Cardiac muscle cell (in vitro differentiated cells and primary cell): Measurements from ENCODE around the gene STAG3. TPM values are rescaled to one million over a fixed set of nuclear protein-coding genes. Genes with fewer than 3 reads are reported as not detected.
"Not testable (repeated sequence)": the region's sequence is repeated elsewhere in the genome, so short reads cannot be mapped to it uniquely, and the experiment has no call there.

Experiments used
- DNase-seq, 2 donors: peaks; one replicate each; pipeline versions ENCODE4 v3.0.0 to v3.0.0-alpha.2; 2010 to 2017; ENCODE audit warnings: low read depth in 1 of 2, low spot score in 1 of 2
- H3K27ac ChIP-seq: fragments of 200-600 bp; sonication (generic); 2 replicates; pipeline ENCODE4 v1.5.1; 2016
- H3K27me3 ChIP-seq: fragments of 200-600 bp; sonication (generic); 2 replicates; pipeline ENCODE4 v1.6.0; 2016; ENCODE audit warnings: control low read depth
- H3K36me3 ChIP-seq: fragments of 200-600 bp; sonication (generic); 2 replicates; pipeline ENCODE4 v1.5.1; 2016; ENCODE audit warnings: control low read depth
- H3K4me1 ChIP-seq: fragments of 200-600 bp; sonication (generic); 2 replicates; pipeline ENCODE4 v1.8.1; 2017; ENCODE audit warnings: low read depth, mild to moderate bottlenecking, mixed run types
- H3K4me3 ChIP-seq: fragments of 200-600 bp; sonication (generic); 2 replicates; pipeline ENCODE4 v1.5.1; 2016; ENCODE audit warnings: mild to moderate bottlenecking
- H3K9me3 ChIP-seq: fragments of 200-600 bp; sonication (generic); 2 replicates; pipeline ENCODE4 v1.5.1; 2017; ENCODE audit warnings: low read depth, mild to moderate bottlenecking, control low read depth
- polyA plus RNA-seq: library from polyadenylated mRNA; unstranded; fragments of >200 nt; fragmentation: Nextera tagmentation; extraction: Ambion mirVana; gene quantifications from 2 replicates; pipeline ENCODE4 v1.2.1, GENCODE V29; 2016
- total RNA-seq: library from RNA; depleted of rRNA; stranded (reverse); fragments of >200 nt; gene quantifications from 2 replicates; pipeline ENCODE4 v1.2.3, GENCODE V29; 2016
- TF ChIP-seq, protein P1 (sequence below): IDR thresholded peaks from 2 replicates; pipeline ENCODE4 v1.5.1; 2012; ENCODE audit warnings: low read depth, mild to moderate bottlenecking, low read length

STAG3 gene
- total and polyA plus RNA-seq, 2 experiments from 2014 or later: 2.0 to 5.8 TPM

DNA sequence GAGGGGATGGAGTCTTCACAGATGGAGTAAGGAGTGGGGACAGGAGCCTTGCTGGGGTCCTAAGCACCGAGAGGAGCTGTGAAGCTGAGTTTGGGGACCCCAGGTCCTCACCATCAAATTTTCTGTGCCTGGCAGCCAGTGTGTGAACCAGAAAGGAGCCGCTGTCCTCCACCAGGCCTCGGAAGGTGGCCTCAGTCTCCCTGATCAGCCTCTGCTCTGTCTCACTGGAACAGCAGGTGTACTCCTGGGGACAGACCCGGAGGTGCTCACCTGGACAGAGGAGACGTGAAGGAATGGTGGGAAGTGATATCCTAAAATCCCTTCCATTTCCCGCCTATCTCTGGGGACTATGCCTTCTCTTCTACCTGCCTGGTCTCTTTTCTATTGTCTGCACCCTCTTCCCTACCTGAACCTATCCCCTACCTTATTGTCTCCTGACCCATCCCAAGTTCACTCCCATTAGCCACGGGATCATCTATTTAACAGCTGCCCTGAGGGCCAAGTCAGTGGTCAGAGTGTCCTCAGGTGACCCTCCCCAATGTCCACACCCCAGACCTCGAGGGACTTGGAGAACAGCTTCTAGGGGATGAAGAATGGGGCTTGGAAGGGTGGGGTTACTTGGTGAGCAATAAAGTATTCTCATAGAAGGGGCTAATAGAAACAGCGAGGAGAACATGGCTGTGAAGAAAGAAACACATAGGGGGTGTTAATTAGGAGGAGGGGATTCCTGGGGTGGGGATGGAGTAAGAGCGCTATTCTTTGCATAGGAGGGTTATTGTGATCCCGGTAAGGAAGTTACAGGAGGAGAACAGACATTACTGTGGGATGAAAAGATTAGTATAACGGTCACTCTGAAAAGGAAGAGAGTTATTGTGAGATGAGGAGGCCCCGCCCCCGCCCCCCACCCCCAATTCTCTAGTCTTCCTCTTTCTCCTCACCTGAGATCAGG, 1.3 kb upstream of the STAG3 start:
- H3K27ac ChIP-seq: no peak overlapping the region
- peaks cover 7% of the 10 kb centered on the region for H3K27me3 ChIP-seq
- H3K9me3 ChIP-seq: no peaks in the 10 kb centered on the region
- peak overlapping the region; percentile 84 for H3K4me3 ChIP-seq
- TF ChIP-seq, protein P1, sequence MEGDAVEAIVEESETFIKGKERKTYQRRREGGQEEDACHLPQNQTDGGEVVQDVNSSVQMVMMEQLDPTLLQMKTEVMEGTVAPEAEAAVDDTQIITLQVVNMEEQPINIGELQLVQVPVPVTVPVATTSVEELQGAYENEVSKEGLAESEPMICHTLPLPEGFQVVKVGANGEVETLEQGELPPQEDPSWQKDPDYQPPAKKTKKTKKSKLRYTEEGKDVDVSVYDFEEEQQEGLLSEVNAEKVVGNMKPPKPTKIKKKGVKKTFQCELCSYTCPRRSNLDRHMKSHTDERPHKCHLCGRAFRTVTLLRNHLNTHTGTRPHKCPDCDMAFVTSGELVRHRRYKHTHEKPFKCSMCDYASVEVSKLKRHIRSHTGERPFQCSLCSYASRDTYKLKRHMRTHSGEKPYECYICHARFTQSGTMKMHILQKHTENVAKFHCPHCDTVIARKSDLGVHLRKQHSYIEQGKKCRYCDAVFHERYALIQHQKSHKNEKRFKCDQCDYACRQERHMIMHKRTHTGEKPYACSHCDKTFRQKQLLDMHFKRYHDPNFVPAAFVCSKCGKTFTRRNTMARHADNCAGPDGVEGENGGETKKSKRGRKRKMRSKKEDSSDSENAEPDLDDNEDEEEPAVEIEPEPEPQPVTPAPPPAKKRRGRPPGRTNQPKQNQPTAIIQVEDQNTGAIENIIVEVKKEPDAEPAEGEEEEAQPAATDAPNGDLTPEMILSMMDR: no peak
- H3K4me1 ChIP-seq: no peaks in the 10 kb centered on the region
- H3K36me3 ChIP-seq: no peaks in the 10 kb centered on the region
- DNase-seq: no peak

DNA sequence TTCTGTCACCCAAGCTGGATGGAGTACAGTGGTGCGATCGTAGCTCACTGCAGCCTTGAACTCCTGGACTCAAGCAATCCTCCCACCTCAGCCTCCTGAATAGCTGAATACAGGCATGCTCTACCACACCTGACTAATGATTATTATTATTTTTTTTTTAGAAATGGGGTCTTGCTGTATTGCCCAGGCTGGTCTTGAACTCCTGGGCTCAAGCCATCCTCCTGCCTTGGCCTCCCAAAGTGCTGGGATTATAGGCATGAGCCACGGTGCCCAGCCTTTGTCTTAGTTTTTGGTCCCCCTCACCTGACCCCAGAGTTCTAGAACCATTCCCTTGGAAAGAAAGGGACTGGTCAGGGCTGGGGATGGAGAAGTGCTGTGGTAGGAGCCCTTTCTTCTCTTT, 2.4 kb downstream of the STAG3 start:
- not testable (repeated sequence) for H3K4me3 ChIP-seq, H3K4me1 ChIP-seq, H3K36me3 ChIP-seq, H3K27me3 ChIP-seq, DNase-seq, H3K9me3 ChIP-seq, H3K27ac ChIP-seq

DNA sequence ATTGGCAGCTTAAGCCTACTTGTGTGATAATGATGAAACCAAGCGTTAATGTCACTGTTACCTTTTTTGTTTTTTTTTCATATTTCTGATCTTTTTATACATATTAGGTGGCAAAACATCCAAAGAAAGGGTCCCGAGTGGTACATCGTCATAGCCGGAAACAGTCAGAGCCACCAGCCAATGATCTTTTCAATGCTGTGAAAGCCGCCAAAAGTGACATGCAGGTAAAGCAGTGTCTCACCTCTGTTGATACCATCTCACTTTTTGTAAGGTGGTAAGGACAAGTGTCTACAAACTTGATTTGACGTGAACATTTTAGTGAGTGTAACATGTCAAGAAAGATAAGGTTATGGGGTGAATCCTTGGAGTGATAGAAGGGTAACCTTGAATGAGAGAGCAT, 4.9 kb downstream of the STAG3 start:
- H3K9me3 ChIP-seq, H3K27me3 ChIP-seq, H3K4me1 ChIP-seq, H3K4me3 ChIP-seq, H3K36me3 ChIP-seq, H3K27ac ChIP-seq, DNase-seq: not testable (repeated sequence)

DNA sequence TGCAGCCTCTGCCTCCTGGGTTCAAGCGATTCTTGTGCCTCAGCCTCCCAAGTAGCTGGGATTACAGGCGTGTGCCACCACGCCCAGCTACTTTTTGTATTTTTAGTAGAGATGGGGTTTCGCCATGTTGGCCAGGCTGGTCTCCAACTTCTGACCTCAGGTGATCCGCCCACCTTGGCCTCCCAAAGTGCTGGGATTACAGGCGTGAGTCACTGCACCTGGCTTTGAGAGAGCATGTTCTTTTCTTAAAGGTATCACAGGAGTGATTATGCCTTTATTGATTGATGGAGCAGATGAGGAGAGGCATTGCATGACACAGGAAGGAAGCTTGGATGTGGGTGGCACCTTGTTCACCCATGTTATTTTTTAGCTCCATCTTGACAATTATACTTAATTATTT, 5.4 kb downstream of the STAG3 start:
- DNase-seq, H3K4me3 ChIP-seq, H3K36me3 ChIP-seq, H3K4me1 ChIP-seq, H3K27ac ChIP-seq, H3K27me3 ChIP-seq, H3K9me3 ChIP-seq: not testable (repeated sequence)

DNA sequence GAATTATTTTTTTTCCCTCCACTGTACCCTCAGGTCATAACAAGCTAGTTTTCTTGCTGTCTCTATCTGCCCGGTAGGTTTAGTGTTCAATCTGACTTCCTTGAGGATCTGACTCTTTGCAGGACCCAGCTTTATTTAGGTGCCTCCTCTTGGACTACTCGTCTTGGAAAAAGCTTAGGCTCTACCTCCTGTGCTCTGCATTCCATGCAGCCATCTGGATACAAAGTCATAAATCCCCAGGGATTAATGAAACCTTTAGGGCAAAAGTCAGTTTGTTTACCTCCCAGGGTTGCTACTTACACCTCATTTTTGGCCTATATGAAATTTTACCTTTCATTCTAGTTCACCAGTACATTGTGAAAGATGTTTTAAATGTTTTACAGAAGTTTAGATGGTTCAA, 8.0 kb downstream of the STAG3 start:
- Histone ChIP-seq H3K27me3 (no peaks in the 10 kb centered on the region), H3K27ac (no peak overlapping the region), H3K9me3 (no peaks in the 10 kb centered on the region), H3K36me3 (no peaks in the 10 kb centered on the region), H3K4me1 (peaks cover 15% of the 10 kb centered on the region), H3K4me3 (no peak overlapping the region)
- no peak for DNase-seq
- TF ChIP-seq, protein P1: no peak

DNA sequence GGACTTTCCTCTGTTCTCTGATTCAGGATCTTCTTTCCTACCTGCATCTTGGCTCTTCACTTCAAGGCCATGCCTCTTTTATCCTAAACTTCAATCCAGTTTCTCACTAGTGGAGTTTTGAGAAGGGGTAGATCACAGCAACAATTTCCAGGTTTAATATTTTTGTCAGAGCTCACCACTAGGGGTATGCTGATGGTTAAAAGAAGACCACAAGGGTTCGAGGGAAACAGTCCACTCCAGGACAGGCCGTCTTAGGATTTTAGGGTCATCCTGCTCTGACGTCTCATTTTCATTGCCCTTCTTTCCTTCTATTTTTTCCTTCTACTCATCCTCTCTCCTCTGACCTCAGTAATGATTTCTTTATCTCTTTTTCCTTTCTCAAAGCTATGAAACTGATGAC, 11.3 kb downstream of the STAG3 start:
- TF ChIP-seq, protein P1: no peak
- no peaks in the 10 kb centered on the region for H3K36me3 ChIP-seq
- H3K27ac ChIP-seq: peak overlapping the region; percentile 73

DNA sequence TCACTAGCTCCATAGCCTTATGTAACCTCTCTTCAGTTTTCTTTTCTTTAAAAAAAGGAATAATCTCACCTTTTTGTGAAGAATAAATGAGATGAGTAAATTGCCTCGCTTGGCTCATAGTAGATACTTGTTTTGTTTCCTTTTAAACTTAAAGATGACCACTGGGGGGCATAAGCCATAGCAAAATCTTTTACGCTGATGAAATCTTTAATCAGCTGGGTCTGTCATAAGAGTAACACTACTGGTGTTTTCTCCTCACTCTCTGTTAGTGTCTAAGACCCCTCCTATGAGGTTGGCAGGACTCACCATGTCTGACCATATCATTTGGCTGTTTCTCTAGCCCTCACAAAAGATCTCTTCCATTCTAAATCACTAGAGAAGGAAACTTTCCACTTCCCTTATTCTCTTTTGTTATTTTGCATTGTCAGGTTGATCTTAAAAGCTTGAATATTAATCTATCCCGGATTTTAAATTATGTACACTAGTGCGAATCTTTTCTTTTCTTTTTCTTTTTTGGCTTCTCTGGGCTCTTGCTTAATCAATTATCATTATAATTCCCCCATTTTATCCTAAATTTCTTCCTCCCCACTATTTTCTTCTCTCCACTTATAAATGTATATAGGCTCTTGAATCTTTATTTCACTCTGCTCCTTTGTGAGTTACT, 12.5 kb downstream of the STAG3 start:
- peak; percentile 37 to 65 for DNase-seq
- H3K36me3 ChIP-seq: no peaks in the 10 kb centered on the region
- no peak overlapping the region for H3K4me3 ChIP-seq
- no peaks in the 10 kb centered on the region for H3K9me3 ChIP-seq
- H3K27me3 ChIP-seq: no peaks in the 10 kb centered on the region
- H3K27ac ChIP-seq: peak overlapping the region; percentile 73
- peaks cover 30% of the 10 kb centered on the region for H3K4me1 ChIP-seq
- TF ChIP-seq, protein P1: peak; percentile 49

More for the DNA sequence above, 11.3 kb downstream of the STAG3 start:
- DNase-seq: no peak
- H3K9me3 ChIP-seq: no peaks in the 10 kb centered on the region
- no peak overlapping the region for H3K4me3 ChIP-seq
- H3K27me3 ChIP-seq: no peaks in the 10 kb centered on the region
- peaks cover 30% of the 10 kb centered on the region for H3K4me1 ChIP-seq
